NCI-H2171 (cell line): ENCODE results near the gene RALY.
A peak's percentile ranks its signal among the peaks of the same experiment; 100 is the strongest.
"Not testable (repeated sequence)": the region's sequence is repeated elsewhere in the genome, so short reads cannot be mapped to it uniquely, and the experiment has no call there.

Experiments used
- DNase-seq: peaks from one replicate; lab custom pipeline; 2025; lab: John Stamatoyannopoulos, UW

Gene RALY

GRCh38 chr20:34015401-34016335 lies 22.0 kb downstream of the RALY start:
- DNase-seq = no peak

- no peak for DNase-seq
Measured at GRCh38 chr20:34016736-34017135, 23.0 kb downstream of the RALY start.

DNA sequence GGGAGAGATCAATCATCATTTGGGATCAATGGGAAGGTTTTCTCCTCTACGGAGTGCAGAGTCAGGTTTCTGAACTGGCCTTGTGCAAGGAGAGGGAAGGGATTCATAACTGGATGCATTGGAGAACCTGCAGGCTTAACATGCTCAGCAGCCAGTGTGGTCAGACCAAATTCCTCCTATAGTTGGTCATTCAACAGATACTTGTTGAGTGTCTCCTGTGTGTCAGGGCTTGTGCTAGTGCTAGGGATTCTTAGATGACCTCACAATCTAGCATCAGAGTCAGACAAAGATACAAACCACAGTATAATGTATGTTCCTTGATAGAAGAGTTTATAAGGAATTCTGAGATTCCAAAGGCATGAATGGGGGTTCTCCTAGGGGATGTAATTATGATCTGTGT lies 23.9 kb downstream of the RALY start:
- DNase-seq = no peak

GRCh38 chr20:34018166-34018565 lies 24.5 kb downstream of the RALY start:
- DNase-seq = no peak

DNA sequence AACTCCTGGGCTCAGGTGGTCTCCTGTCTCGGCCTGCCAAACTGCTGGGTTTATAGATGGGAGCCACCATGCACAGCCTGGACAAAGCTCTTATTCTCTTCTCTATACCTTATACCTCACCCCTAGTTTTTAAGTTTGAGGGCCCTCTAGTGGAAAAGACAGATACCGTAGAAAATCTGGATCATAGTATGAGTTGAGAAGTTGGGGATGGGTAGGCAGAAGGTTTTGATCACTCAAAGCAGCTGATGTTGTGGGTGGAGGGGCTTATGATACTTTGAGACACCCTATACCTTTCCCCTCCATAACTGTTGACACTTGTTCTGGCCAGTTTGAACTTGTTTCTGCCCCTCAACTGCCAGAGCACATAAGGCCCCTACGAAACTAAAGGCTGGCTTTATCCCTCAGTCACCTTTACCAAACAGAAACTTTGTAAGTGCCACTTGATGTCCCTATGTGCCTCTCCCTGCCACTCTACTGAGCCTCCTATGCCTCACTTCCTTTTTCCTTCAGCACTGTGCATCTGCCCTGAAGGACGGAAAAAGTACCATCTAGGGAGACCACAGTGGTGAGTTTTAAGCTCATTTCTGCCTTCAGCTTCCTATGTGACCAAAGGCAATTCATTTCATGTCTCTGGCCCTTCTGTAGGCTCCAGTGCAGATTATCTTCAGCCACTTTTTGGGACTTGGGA lies 28.6 kb downstream of the RALY start:
- DNase-seq = no peak

DNA sequence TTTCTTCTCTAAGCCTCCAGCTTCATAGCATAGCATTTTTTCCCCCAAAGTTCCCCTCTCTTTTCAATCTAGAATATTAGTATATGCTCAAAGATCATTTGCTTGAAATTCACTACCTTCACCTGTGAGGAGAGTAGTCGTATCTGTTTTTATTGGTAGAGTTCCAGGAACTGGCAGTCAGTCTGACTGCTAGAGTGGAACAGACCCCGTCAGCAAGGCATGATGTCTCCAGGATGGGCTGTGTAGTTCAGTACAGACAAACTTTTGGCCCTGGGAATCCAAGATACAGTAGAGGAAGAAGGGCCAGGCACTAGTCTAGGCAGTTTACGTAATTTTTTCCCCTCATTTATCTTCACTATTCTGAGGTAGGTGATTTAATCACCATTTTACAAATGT lies 29.1 kb downstream of the RALY start:
- no peak for DNase-seq

DNA sequence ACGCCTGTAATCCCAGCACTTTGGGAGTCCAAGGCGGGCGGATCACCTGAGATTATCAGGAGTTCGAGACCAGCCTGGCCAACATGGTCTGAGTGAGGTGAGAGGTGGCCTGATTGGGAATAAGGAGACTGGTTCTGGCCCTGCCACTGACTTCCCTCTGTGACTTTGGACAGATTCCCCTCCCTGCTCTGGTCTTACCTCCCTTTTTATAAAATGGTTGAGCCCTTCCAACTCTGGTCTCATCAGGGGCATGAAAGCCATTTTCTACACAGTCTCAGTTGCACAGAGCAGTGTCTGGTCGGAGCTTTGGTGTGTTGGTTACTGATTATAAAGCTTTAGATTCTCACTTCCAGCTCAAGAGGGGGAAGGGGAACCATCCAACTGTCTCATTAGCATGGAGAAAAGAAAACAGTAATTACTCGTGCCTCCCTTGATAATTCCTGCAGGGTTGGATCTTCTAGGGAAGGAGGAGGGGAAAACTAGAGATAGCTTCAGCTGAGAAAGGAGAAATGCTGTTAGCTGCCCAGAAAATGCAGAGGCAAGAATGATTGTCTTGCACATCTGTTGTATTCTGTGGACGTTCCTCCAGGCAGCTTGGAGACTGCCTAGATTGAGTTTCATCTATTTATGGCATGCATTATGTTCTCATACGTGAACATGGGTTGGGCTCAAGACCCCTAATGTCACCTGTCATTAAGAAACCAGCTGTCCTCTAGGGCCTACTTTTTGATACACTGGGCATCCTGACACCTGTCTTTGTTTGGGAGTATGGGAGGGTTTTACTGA lies 30.4 kb downstream of the RALY start:
- no peak for DNase-seq

- DNase-seq = no peak
Measured at GRCh38 chr20:34024723-34025351, 31.1 kb downstream of the RALY start.

- DNase-seq = not testable (repeated sequence)
Measured at GRCh38 chr20:34028013-34028412, 34.3 kb downstream of the RALY start.

DNA sequence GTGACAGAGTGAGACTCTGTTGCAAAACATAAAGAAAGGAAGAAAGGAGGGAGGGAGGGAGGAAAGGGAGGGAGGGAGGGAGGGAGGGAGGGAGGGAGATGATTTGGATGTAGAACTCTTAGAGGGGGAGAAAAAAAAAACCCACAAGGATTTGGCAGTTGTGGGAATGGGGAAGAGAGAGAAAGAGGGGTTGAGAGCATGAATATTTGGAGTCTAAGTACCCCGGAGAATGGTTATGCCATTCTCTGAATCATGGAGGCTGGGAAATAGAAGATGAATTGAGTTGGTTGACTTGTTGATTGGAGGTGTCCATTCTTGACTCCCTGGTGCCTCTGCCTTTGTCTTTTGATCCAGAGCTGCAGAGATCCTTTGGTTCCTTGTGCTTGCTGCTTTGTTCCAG lies 35.7 kb downstream of the RALY start:
- no peak for DNase-seq

GRCh38 chr20:34030456-34030855 lies 36.7 kb downstream of the RALY start:
- no peak for DNase-seq

DNA sequence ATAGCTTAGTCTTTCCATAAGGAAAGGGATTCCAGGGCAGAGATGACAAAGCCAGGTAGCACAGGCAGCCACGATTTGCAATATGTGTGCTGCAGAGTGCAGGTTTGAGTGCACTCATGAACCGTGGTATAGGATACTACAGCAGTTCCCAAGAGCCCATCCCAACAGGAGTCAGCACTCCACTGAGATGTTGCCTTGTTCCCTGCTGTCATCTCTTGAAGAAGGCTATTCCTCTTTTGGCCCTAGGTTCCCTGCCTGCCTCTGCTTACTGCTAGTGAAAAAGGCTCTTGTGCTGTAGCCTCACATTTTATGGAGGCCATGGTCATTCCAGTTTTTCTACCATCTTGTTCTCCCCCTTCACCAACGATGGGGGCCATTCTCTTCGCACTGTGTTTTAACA lies 40.2 kb downstream of the RALY start:
- DNase-seq = no peak

DNA sequence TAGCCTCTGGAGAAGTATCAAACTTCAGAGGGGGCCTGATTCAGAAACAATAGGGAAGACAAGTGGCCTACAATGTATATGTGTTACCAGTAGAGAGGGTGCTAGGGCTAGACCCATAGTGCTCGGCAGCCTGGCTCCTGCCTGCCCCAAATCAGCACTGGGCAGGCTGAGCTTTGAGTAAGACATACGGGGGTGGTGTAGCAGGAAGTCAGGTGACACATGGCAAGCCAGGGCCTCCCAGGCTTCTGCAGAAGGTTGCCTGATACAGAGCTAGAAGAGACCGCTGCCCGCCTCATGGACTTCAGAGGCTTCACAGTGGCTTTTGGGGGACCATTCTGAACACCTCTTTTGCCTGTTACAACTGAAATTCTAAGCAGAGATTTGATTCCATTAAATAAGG lies 43.4 kb downstream of the RALY start:
- no peak for DNase-seq

DNA sequence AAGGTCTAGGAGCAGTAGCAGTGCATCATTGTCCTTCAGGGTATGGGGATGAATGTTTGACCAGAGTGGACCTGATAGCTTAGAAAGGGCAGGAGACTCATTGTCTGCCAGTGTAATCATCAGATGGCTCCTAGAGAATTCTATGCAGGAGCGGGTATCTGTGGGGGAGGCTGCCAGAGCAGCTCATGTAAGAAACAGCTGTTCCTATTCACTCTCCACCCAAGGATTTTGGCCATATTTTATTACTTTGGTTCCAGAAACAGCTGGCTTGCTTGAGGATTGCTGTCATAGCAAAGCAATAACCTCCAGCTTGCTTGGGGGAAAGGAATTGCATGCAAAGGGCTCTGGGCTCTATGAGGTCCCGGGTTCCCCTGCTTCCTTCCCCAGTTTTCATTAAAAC lies 44.1 kb downstream of the RALY start:
- DNase-seq = no peak

DNA sequence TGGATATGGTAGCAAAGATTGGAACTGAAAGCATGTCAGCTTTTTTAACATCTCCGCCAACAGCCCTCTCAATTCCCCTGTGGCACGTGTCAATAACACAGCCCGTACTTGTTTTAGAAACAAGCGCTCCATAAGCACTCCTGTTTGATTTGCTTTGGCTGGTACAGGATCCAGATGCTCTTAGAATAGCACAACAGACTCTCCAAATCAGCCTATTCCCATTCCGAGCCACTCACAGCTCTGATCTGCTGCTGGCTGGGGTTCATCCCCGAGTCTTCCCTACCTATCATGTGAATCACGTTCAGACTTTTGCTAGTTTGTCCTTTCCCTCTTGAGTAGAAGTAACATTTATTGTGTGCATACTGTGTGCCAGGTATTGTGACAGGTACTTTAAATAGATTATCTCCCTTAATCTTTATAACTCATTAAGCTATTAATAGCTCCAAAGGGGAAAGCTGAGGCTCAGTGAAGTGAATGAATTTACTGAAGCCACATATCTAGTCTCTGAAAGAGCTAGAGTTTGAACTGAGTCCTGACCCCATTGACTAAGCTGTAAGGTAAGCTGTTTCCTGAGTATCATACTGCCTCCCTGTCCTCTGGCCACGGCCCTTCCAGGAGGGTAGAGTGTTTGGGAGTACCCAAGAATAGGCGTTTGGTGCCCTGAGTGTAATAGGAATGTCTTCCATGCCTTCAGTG lies 46.7 kb downstream of the RALY start:
- DNase-seq = peak; percentile 83

DNA sequence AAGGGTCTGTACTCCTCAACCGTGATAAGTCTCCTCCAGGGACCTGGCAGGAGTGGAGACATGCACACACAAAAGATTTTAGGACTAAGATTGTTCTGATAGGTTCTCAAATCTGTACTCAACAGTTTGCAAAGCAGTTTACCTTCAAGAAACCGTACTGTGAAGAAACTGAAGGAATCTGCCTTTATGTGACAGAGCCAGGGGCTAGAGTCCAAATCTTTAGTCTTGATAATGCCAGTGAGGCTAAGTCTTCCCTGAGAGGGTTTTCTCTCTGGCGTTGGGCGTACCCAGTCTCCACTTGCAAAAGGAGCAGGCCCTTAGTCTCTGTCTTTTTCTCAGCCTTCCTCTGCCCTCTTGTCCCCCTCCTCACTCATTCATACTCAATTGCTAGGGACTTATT lies 47.5 kb downstream of the RALY start:
- no peak for DNase-seq

DNA sequence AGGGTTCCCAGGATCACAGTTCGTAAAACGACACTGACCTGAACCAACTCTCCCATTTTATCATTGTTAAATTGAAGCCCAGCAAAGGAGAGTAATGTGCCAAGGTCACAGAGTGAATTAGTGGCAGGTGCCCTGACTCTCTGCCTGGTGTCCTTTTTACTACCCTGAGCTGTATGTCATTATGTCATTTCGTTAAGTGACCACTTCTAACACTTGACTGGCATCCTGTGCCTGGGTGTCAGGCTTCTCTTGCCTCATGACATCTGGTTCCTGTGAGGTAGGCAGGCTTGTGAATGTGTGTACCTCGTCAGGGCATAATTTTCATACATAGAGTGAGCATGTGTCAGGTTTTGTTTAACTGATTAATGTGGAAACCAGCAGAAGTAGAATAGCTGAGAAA lies 48.6 kb downstream of the RALY start:
- no peak for DNase-seq

- DNase-seq = no peak
Measured at GRCh38 chr20:34043025-34043424, 49.3 kb downstream of the RALY start.

- no peak for DNase-seq
Measured at GRCh38 chr20:34045294-34045693, 51.6 kb downstream of the RALY start.

GRCh38 chr20:34045930-34046725 lies 52.4 kb downstream of the RALY start:
- DNase-seq = no peak
